ENCODE data around the gene IQCK. TPM values are rescaled to one million over a fixed set of nuclear protein-coding genes. Genes with fewer than 3 reads are reported as not detected.

Gene IQCK
- total and polyA plus RNA-seq, 8 donors = 3.5 to 100.0 (median 13.6) TPM

GRCh38 chr16:19685176-19685575 lies 32.9 kb upstream of the IQCK start:
- no peak overlapping the region for H3K4me3 ChIP-seq
- intact Hi-C loops (cut with DNase I; ENCODE audit: low total_unique reads) = no loop called here
- no peak for DNase-seq
- 96 to 99% (median 97%) methylated on average over 4 of the region's 4 CpGs for whole genome bisulfite sequencing, 5 donors
- no peak overlapping the region for H3K27ac ChIP-seq
- no peak for TF ChIP-seq EP300 (IDR thresholded peaks at IDR 0.05)
- no peak for TF ChIP-seq POLR2A (IDR thresholded peaks at IDR 0.05)
- TF ChIP-seq, protein P1, sequence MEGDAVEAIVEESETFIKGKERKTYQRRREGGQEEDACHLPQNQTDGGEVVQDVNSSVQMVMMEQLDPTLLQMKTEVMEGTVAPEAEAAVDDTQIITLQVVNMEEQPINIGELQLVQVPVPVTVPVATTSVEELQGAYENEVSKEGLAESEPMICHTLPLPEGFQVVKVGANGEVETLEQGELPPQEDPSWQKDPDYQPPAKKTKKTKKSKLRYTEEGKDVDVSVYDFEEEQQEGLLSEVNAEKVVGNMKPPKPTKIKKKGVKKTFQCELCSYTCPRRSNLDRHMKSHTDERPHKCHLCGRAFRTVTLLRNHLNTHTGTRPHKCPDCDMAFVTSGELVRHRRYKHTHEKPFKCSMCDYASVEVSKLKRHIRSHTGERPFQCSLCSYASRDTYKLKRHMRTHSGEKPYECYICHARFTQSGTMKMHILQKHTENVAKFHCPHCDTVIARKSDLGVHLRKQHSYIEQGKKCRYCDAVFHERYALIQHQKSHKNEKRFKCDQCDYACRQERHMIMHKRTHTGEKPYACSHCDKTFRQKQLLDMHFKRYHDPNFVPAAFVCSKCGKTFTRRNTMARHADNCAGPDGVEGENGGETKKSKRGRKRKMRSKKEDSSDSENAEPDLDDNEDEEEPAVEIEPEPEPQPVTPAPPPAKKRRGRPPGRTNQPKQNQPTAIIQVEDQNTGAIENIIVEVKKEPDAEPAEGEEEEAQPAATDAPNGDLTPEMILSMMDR (IDR thresholded peaks at IDR 0.05) = no peak
- TF ChIP-seq POLR2AphosphoS5 (IDR thresholded peaks at IDR 0.05) = no peak
- peaks cover 0 to 8% (median 0%) of the 10 kb centered on the region in 4 donors for H3K4me1 ChIP-seq
- peaks cover 0 to 7% (median 2%) of the 10 kb centered on the region in 4 donors for H3K9me3 ChIP-seq
- H3K27me3 ChIP-seq = no peaks in the 10 kb centered on the region
- H3K36me3 ChIP-seq = peaks cover 37 to 86% (median 75%) of the 10 kb centered on the region in 4 donors

GRCh38 chr16:19687279-19687678 lies 30.8 kb upstream of the IQCK start:
- intact Hi-C loops (cut with DNase I; ENCODE audit: low total_unique reads) = no loop called here

DNA sequence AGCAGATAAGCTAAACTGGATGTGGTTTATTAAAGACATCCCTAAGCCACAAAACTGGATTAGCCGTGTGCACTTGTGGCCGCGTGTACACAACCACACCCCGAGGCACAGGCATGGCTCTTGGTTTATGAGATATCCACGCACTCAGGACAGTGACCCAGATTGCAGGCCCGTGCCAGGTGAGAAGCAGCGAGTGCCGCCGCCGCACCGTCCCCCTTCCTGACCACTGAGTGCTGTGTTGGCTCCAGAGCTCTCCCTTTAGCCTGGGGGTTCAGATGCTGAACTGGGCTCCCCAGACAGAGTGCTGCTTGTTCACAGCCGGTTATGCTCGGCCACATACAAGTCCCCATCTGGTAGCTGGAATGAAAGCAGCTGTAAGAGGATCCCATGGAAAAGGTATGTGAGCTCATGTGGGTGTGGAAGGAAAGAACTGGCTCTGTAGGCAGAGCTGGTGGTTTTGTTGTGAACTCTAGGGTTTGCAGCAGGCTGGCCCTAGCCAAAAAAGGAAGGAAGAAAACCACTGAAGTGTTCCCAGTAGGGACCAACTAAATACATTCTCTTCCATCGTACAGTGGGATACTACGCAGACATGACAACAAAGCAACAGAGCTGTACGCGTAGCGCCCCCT lies 29.6 kb upstream of the IQCK start:
- H3K9me3 ChIP-seq = peaks cover 0 to 5% (median under 1%) of the 10 kb centered on the region in 4 donors
- H3K27me3 ChIP-seq = no peaks in the 10 kb centered on the region
- 76 to 84% (median 81%) methylated on average over 16 to 18 of the region's 18 CpGs for WGBS, 5 donors
- no peak overlapping the region for H3K4me3 ChIP-seq
- no peak for DNase-seq
- intact Hi-C loops (cut with DNase I; ENCODE audit: low total_unique reads) = no loop called here
- H3K4me1 ChIP-seq = peaks cover 0 to 11% (median 0%) of the 10 kb centered on the region in 4 donors
- peaks cover 38 to 88% (median 82%) of the 10 kb centered on the region in 4 donors for H3K36me3 ChIP-seq
- no peak overlapping the region for H3K27ac ChIP-seq
- TF ChIP-seq POLR2A (IDR thresholded peaks at IDR 0.05) (no peak), EP300 (IDR thresholded peaks at IDR 0.05) (no peak), POLR2AphosphoS5 (IDR thresholded peaks at IDR 0.05) (no peak)
- TF ChIP-seq, protein P1 (IDR thresholded peaks at IDR 0.05) = no peak

More at GRCh38 chr16:19687279-19687678, 30.8 kb upstream of the IQCK start:
- H3K36me3 ChIP-seq = peaks cover 49 to 91% (median 83%) of the 10 kb centered on the region in 4 donors
- peaks cover 0 to 11% (median 0%) of the 10 kb centered on the region in 4 donors for H3K4me1 ChIP-seq
- 88 to 91% (median 89%) methylated on average over 7 of the region's 7 CpGs for WGBS, 5 donors
- DNase-seq = no peak
- H3K4me3 ChIP-seq = no peak overlapping the region
- TF ChIP-seq POLR2AphosphoS5 (IDR thresholded peaks at IDR 0.05) (no peak), EP300 (IDR thresholded peaks at IDR 0.05) (no peak), POLR2A (IDR thresholded peaks at IDR 0.05) (no peak)
- TF ChIP-seq, protein P1 (IDR thresholded peaks at IDR 0.05) = no peak
- H3K9me3 ChIP-seq = peaks cover 0 to 7% (median 2%) of the 10 kb centered on the region in 4 donors
- H3K27ac ChIP-seq = no peak overlapping the region
- no peaks in the 10 kb centered on the region for H3K27me3 ChIP-seq

DNA sequence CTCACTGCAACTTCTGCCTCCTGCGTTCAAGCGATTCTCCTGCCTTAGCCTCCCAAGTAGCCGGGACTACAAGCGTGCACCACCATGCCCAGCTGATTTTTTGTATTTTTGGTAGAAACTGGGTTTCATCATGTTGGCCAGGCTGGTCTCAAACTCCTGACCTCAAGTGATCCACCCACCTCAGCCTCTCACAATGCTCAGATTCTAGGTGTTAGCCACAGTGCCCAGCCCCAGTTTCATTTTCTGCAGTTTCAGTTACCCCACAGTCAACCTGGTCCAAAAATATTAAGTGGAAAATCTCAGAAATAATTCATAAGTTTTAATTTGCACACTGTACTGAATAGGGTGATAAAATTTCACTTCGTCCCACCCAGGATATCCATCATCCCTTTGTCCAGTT lies 28.7 kb upstream of the IQCK start:
- Histone ChIP-seq H3K27me3 (no peaks in the 10 kb centered on the region), H3K4me3 (no peak overlapping the region), H3K36me3 (peaks cover 30 to 80% (median 74%) of the 10 kb centered on the region in 4 donors), H3K4me1 (peaks cover 0 to 11% (median 0%) of the 10 kb centered on the region in 4 donors), H3K27ac (no peak overlapping the region), H3K9me3 (peaks cover 0 to 4% (median 0%) of the 10 kb centered on the region in 4 donors)
- intact Hi-C loops (cut with DNase I; ENCODE audit: low total_unique reads) = no loop called here
- 94 to 98% (median 96%) methylated on average over 5 of the region's 5 CpGs for WGBS, 5 donors
- TF ChIP-seq EP300 (IDR thresholded peaks at IDR 0.05) (no peak), POLR2AphosphoS5 (IDR thresholded peaks at IDR 0.05) (no peak), POLR2A (IDR thresholded peaks at IDR 0.05) (no peak)
- TF ChIP-seq, protein P1 (IDR thresholded peaks at IDR 0.05) = no peak
- no peak for DNase-seq

Measured in stomach (tissue), 9 donors.